AG04450 (cell line): ENCODE data around the gene EXOC6B. TPM values are rescaled to one million over a fixed set of nuclear protein-coding genes. Genes with fewer than 3 reads are reported as not detected.

Experiments used
- CTCF ChIA-PET: fragments of 300-600, 350-600 bp; formaldehyde crosslinking; extraction: SDS; loops from one replicate; lab custom pipeline; 2022; ENCODE audit warnings: antibody characterized with exemption, inconsistent platforms; lab: Charles Lee
- POLR2A ChIA-PET: fragments of 350-600 bp; formaldehyde crosslinking; extraction: SDS; loops from one replicate; lab custom pipeline; 2021; ENCODE audit warnings: antibody characterized with exemption, inconsistent platforms; lab: Yijun Ruan, JAX
- DNase-seq: peaks from one replicate; pipeline ENCODE4 v3.0.0-alpha.2; 2011; ENCODE audit warnings: low read depth, low spot score
- H3K27ac ChIP-seq: one replicate; pipeline ENCODE4 v1.5.1; 2012; ENCODE audit warnings: low read depth, low read length, control low read depth
- H3K27me3 ChIP-seq: one replicate; pipeline ENCODE4 v1.6.0; 2012; ENCODE audit warnings: low read length; ENCODE audit not compliant: control insufficient read depth, insufficient read depth
- H3K4me3 ChIP-seq: 2 replicates; pipeline ENCODE4 v1.5.1; 2011; ENCODE audit warnings: mild to moderate bottlenecking, low read depth, low read length, control low read depth
- H3K9me3 ChIP-seq: 2 replicates; pipeline ENCODE4 v1.5.1; 2012; ENCODE audit warnings: low read length; ENCODE audit not compliant: control insufficient read depth, insufficient read depth
- CTCF ChIP-seq: IDR thresholded peaks from 2 replicates; pipeline ENCODE4 v1.5.1; 2011; ENCODE audit warnings: low read depth, low read length, control low read depth, inconsistent platforms
- polyA plus RNA-seq: library from polyadenylated mRNA; depleted of rRNA; stranded (reverse); fragments of >200 nt; gene quantifications from 2 replicates; pipeline ENCODE4 v1.2.3, GENCODE V29; 2011

The EXOC6B gene
- polyA plus RNA-seq, 1 experiment: 28.7 TPM

- Histone ChIP-seq H3K4me3 (no peak overlapping the region), H3K9me3 (no peaks in the 10 kb centered on the region), H3K27me3 (no peaks in the 10 kb centered on the region), H3K27ac (no peak overlapping the region)
- DNase-seq: no peak
- POLR2A ChIA-PET: no interaction called here
- CTCF ChIA-PET: no interaction called here
- TF ChIP-seq CTCF: no peak
Observed at GRCh38 chr2:72271766-72272641, 553.8 kb downstream of the EXOC6B start.

- Histone ChIP-seq H3K9me3 (no peaks in the 10 kb centered on the region), H3K27me3 (no peaks in the 10 kb centered on the region), H3K27ac (no peak overlapping the region), H3K4me3 (no peak overlapping the region)
- ChIA-PET CTCF (no interaction called here), POLR2A (no interaction called here)
- TF ChIP-seq CTCF: no peak
- DNase-seq: no peak
Observed at GRCh38 chr2:72271276-72271614, 554.6 kb downstream of the EXOC6B start.

- no peaks in the 10 kb centered on the region for H3K27me3 ChIP-seq
- POLR2A ChIA-PET: no interaction called here
- H3K9me3 ChIP-seq: no peaks in the 10 kb centered on the region
- TF ChIP-seq CTCF: no peak
- DNase-seq: no peak
- CTCF ChIA-PET: no interaction called here
- no peak overlapping the region for H3K27ac ChIP-seq
- no peak overlapping the region for H3K4me3 ChIP-seq
Observed at GRCh38 chr2:72270556-72271275, 555.1 kb downstream of the EXOC6B start.

- no peaks in the 10 kb centered on the region for H3K27me3 ChIP-seq
- no peak for TF ChIP-seq CTCF
- no peak overlapping the region for H3K4me3 ChIP-seq
- no peak for DNase-seq
- CTCF ChIA-PET: no interaction called here
- POLR2A ChIA-PET: no interaction called here
- H3K27ac ChIP-seq: no peak overlapping the region
- no peaks in the 10 kb centered on the region for H3K9me3 ChIP-seq
Observed at GRCh38 chr2:72263776-72264060, 562.1 kb downstream of the EXOC6B start.

- ChIA-PET POLR2A (no interaction called here), CTCF (no interaction called here)
- no peak for TF ChIP-seq CTCF
- Histone ChIP-seq H3K9me3 (no peaks in the 10 kb centered on the region), H3K27me3 (no peaks in the 10 kb centered on the region), H3K4me3 (no peak overlapping the region), H3K27ac (no peak overlapping the region)
- DNase-seq: no peak
Observed at GRCh38 chr2:72263043-72263775, 562.6 kb downstream of the EXOC6B start.
